Effector memory CD4-positive, alpha-beta T cell (primary cell): Measurements from ENCODE around the gene GP9.
A peak's percentile ranks its signal among the peaks of the same experiment; 100 is the strongest.

Source experiments
- DNase-seq, 3 donors: peaks; one replicate each; pipeline ENCODE4 v3.0.0-alpha.2; 2020
- H3K27ac ChIP-seq: 2 replicates; pipeline ENCODE4 v1.7.0; 2013; ENCODE audit warnings: mild to moderate bottlenecking, low read length, moderate library complexity; ENCODE audit not compliant: insufficient read depth, poor library complexity, severe bottlenecking
- H3K27me3 ChIP-seq: replicated peaks from 2 replicates; pipeline ENCODE4 v1.7.0; 2013; ENCODE audit warnings: mild to moderate bottlenecking, low read length; ENCODE audit not compliant: insufficient read depth, control insufficient read depth, poor library complexity, severe bottlenecking
- H3K36me3 ChIP-seq: 2 replicates; pipeline ENCODE4 v1.7.0; 2013; ENCODE audit warnings: mild to moderate bottlenecking, low read length, moderate library complexity; ENCODE audit not compliant: control insufficient read depth, insufficient read depth
- H3K4me1 ChIP-seq: 2 replicates; pipeline ENCODE4 v1.7.0; 2013; ENCODE audit warnings: low read length, mild to moderate bottlenecking; ENCODE audit not compliant: control insufficient read depth, insufficient read depth, poor library complexity, severe bottlenecking
- H3K4me3 ChIP-seq: 2 replicates; pipeline ENCODE4 v1.7.0; 2013; ENCODE audit warnings: low read length, low read depth, mild to moderate bottlenecking; ENCODE audit not compliant: insufficient read depth, poor library complexity, severe bottlenecking
- H3K9me3 ChIP-seq: 2 replicates; pipeline ENCODE4 v1.7.0; 2013; ENCODE audit warnings: mild to moderate bottlenecking, low read length, moderate library complexity; ENCODE audit not compliant: control insufficient read depth

Gene GP9

GRCh38 chr3:129026728-129027543, 33.6 kb upstream of the GP9 start:
- H3K36me3 ChIP-seq, result no peaks in the 10 kb centered on the region
- peak; percentile 81 to 88 (median 87) for DNase-seq
- H3K27me3 ChIP-seq, result no peaks in the 10 kb centered on the region
- peaks cover 11% of the 10 kb centered on the region for H3K4me1 ChIP-seq
- peak overlapping the region; percentile 71 for H3K4me3 ChIP-seq
- no peaks in the 10 kb centered on the region for H3K9me3 ChIP-seq
- peak overlapping the region; percentile 74 for H3K27ac ChIP-seq

GRCh38 chr3:129027544-129027880, 33.1 kb upstream of the GP9 start:
- H3K36me3 ChIP-seq, result no peaks in the 10 kb centered on the region
- H3K4me3 ChIP-seq, result peak overlapping the region; percentile 71
- peaks cover 11% of the 10 kb centered on the region for H3K4me1 ChIP-seq
- no peaks in the 10 kb centered on the region for H3K9me3 ChIP-seq
- no peaks in the 10 kb centered on the region for H3K27me3 ChIP-seq
- no peak for DNase-seq
- H3K27ac ChIP-seq, result peak overlapping the region; percentile 74

- no peaks in the 10 kb centered on the region for H3K27me3 ChIP-seq
- H3K9me3 ChIP-seq, result no peaks in the 10 kb centered on the region
- no peaks in the 10 kb centered on the region for H3K36me3 ChIP-seq
- no peak overlapping the region for H3K27ac ChIP-seq
- H3K4me3 ChIP-seq, result no peak overlapping the region
- peaks cover 11% of the 10 kb centered on the region for H3K4me1 ChIP-seq
- no peak for DNase-seq
Measured at GRCh38 chr3:129028866-129029265, 31.7 kb upstream of the GP9 start.

- no peaks in the 10 kb centered on the region for H3K36me3 ChIP-seq
- H3K4me3 ChIP-seq, result no peak overlapping the region
- no peak for DNase-seq
- H3K27ac ChIP-seq, result no peak overlapping the region
- H3K4me1 ChIP-seq, result peaks cover 11% of the 10 kb centered on the region
- H3K9me3 ChIP-seq, result no peaks in the 10 kb centered on the region
- H3K27me3 ChIP-seq, result no peaks in the 10 kb centered on the region
Measured at GRCh38 chr3:129030611-129031010, 30.0 kb upstream of the GP9 start.

- no peak overlapping the region for H3K4me3 ChIP-seq
- H3K27me3 ChIP-seq, result no peaks in the 10 kb centered on the region
- peaks cover 6% of the 10 kb centered on the region for H3K4me1 ChIP-seq
- no peak overlapping the region for H3K27ac ChIP-seq
- no peaks in the 10 kb centered on the region for H3K9me3 ChIP-seq
- DNase-seq, result no peak
- H3K36me3 ChIP-seq, result no peaks in the 10 kb centered on the region
Measured at GRCh38 chr3:129031476-129032215, 28.9 kb upstream of the GP9 start.

GRCh38 chr3:129032716-129033115, 27.9 kb upstream of the GP9 start:
- no peak for DNase-seq
- Histone ChIP-seq H3K36me3 (no peaks in the 10 kb centered on the region), H3K4me3 (no peak overlapping the region), H3K4me1 (no peaks in the 10 kb centered on the region), H3K27me3 (no peaks in the 10 kb centered on the region), H3K27ac (no peak overlapping the region), H3K9me3 (no peaks in the 10 kb centered on the region)

GRCh38 chr3:129033151-129033550, 27.4 kb upstream of the GP9 start:
- Histone ChIP-seq H3K27me3 (no peaks in the 10 kb centered on the region), H3K27ac (no peak overlapping the region), H3K4me1 (no peaks in the 10 kb centered on the region), H3K36me3 (no peaks in the 10 kb centered on the region), H3K9me3 (no peaks in the 10 kb centered on the region), H3K4me3 (no peak overlapping the region)
- DNase-seq, result no peak

- Histone ChIP-seq H3K4me3 (no peak overlapping the region), H3K36me3 (no peaks in the 10 kb centered on the region), H3K27me3 (peaks cover 3% of the 10 kb centered on the region), H3K4me1 (no peaks in the 10 kb centered on the region), H3K9me3 (no peaks in the 10 kb centered on the region), H3K27ac (no peak overlapping the region)
- no peak for DNase-seq
Measured at GRCh38 chr3:129033633-129034321, 26.8 kb upstream of the GP9 start.

GRCh38 chr3:129034642-129035041, 25.9 kb upstream of the GP9 start:
- no peaks in the 10 kb centered on the region for H3K4me1 ChIP-seq
- no peaks in the 10 kb centered on the region for H3K36me3 ChIP-seq
- no peak for DNase-seq
- no peak overlapping the region for H3K27ac ChIP-seq
- H3K27me3 ChIP-seq, result peaks cover 3% of the 10 kb centered on the region
- no peaks in the 10 kb centered on the region for H3K9me3 ChIP-seq
- no peak overlapping the region for H3K4me3 ChIP-seq
